HepG2 (cell line): ENCODE results near the gene TCF23. TPM values are rescaled to one million over a fixed set of nuclear protein-coding genes. Genes with fewer than 3 reads are reported as not detected.

Experiments
- ARID2 ChIP-seq: sonication (generic); formaldehyde crosslinking; IDR thresholded peaks from 2 replicates; pipeline ENCODE4 v1.8.1; 2022; ENCODE audit warnings: mild to moderate bottlenecking, missing genetic modification reagents, borderline replicate concordance
- GABPA ChIP-seq, 2 experiments: IDR thresholded peaks; 2 replicates each; pipeline ENCODE4 v1.6.1; 2011 to 2016; ENCODE audit warnings: low read depth in 2 of 2, low read length in 1 of 2, missing biosample characterization in 1 of 2, missing genetic modification characterization in 1 of 2
- GMEB1 ChIP-seq: sonication (generic); formaldehyde crosslinking; IDR thresholded peaks from 2 replicates; pipeline ENCODE4 v1.5.1; 2020; ENCODE audit warnings: missing genetic modification reagents, mild to moderate bottlenecking, borderline replicate concordance
- HINFP ChIP-seq: sonication (generic); formaldehyde crosslinking; IDR thresholded peaks from 2 replicates; pipeline ENCODE4 v1.4.0; 2020; ENCODE audit warnings: low read depth, mild to moderate bottlenecking, missing genetic modification reagents
- LBX2 ChIP-seq: sonication (generic); formaldehyde crosslinking; IDR thresholded peaks from 2 replicates; pipeline ENCODE4 v1.5.0; 2020; ENCODE audit warnings: missing genetic modification reagents, mild to moderate bottlenecking, borderline replicate concordance
- NFRKB ChIP-seq: fragments of 450-650 bp; IDR thresholded peaks from 2 replicates; pipeline ENCODE4 v1.6.1; 2017
- NFYC ChIP-seq: IDR thresholded peaks from 2 replicates; pipeline ENCODE4 v1.6.1; 2016; ENCODE audit warnings: missing genetic modification reagents, missing compliant biosample characterization
- RAD51 ChIP-seq: fragments of 450-650 bp; IDR thresholded peaks from 2 replicates; pipeline ENCODE4 v1.6.1; 2016; ENCODE audit warnings: borderline replicate concordance
- SRSF1 ChIP-seq: fragments of 200-400 bp; formaldehyde crosslinking; optimal IDR thresholded peaks from 2 replicates; pipeline ENCODE3; 2017; ENCODE audit warnings: mild to moderate bottlenecking, low read depth, low read length, moderate library complexity
- TBL1XR1 ChIP-seq: fragments of 150-350 bp; IDR thresholded peaks from 2 replicates; pipeline ENCODE4 v1.6.1; 2014; ENCODE audit warnings: borderline replicate concordance, low read length; ENCODE audit not compliant: partially characterized antibody
- ZFP41 ChIP-seq: sonication (generic); formaldehyde crosslinking; IDR thresholded peaks from 2 replicates; pipeline ENCODE4 v1.4.0; 2020; ENCODE audit warnings: mild to moderate bottlenecking, missing genetic modification reagents, borderline replicate concordance
- ZNF33A ChIP-seq: sonication (generic); formaldehyde crosslinking; IDR thresholded peaks from 2 replicates; pipeline ENCODE4 v1.5.1; 2020; ENCODE audit warnings: missing genetic modification reagents, mild to moderate bottlenecking, moderate library complexity, borderline replicate concordance
- ZNF605 ChIP-seq: sonication (generic); formaldehyde crosslinking; IDR thresholded peaks from 2 replicates; pipeline ENCODE4 v1.8.0; 2022; ENCODE audit warnings: mild to moderate bottlenecking, missing genetic modification reagents
- ZNF616 ChIP-seq: sonication (generic); formaldehyde crosslinking; IDR thresholded peaks from 2 replicates; pipeline ENCODE4 v1.5.0; 2020; ENCODE audit warnings: low read depth, mild to moderate bottlenecking, missing genetic modification reagents
- ZNF709 ChIP-seq: sonication (generic); formaldehyde crosslinking; IDR thresholded peaks from 2 replicates; pipeline ENCODE4 v1.5.0; 2020; ENCODE audit warnings: mild to moderate bottlenecking, missing genetic modification reagents
- ZNF737 ChIP-seq: sonication (generic); formaldehyde crosslinking; IDR thresholded peaks from 2 replicates; pipeline ENCODE4 v1.5.0; 2020; ENCODE audit warnings: missing genetic modification reagents, mild to moderate bottlenecking, borderline replicate concordance
- ZNF790 ChIP-seq: sonication (generic); formaldehyde crosslinking; IDR thresholded peaks from 2 replicates; pipeline ENCODE4 v1.8.0; 2022; ENCODE audit warnings: missing genetic modification reagents, mild to moderate bottlenecking, borderline replicate concordance
- ZNF83 ChIP-seq: sonication (generic); formaldehyde crosslinking; IDR thresholded peaks from 2 replicates; pipeline ENCODE4 v1.4.0; 2020; ENCODE audit warnings: missing genetic modification reagents, mild to moderate bottlenecking, borderline replicate concordance
- polyA plus RNA-seq, 8 experiments: library from polyadenylated mRNA; depleted of rRNA in 3 of 8; stranded (reverse) in 7 of 8; unstranded in 1 of 8; fragments of >200 nt; fragmentation: Illumina TruSeq in 4 of 8; extraction: Trizol in 4 of 8; gene quantifications; 2 replicates each; pipeline versions ENCODE4 v1.2.1 to v1.2.3, GENCODE V29; 2011 to 2016; ENCODE audit warnings: low read depth in 4 of 8, missing spikeins in 1 of 8, mixed read lengths in 1 of 8; ENCODE audit not compliant: insufficient read depth in 1 of 8
- total RNA-seq, 5 experiments: library from RNA; depleted of rRNA; stranded (reverse); fragments of >200 nt; fragmentation: Illumina TruSeq; extraction: Trizol; gene quantifications; 2 replicates each; pipeline ENCODE4 v1.2.3, GENCODE V29; 2016; ENCODE audit warnings: low read depth in 1 of 5
- TF ChIP-seq, protein P1 (sequence below): sonication (generic); formaldehyde crosslinking; IDR thresholded peaks from 2 replicates; pipeline ENCODE4 v1.5.0; 2020; ENCODE audit warnings: mild to moderate bottlenecking, missing genetic modification reagents
- TF ChIP-seq, protein P2 (sequence below): sonication (generic); formaldehyde crosslinking; IDR thresholded peaks from 2 replicates; pipeline ENCODE4 v1.4.0; 2020; ENCODE audit warnings: missing genetic modification reagents

The TCF23 gene
- total and polyA plus RNA-seq, 2 of the 13 experiments (the other 11 are each of a cell fraction or from before 2014, with no cell fraction given) = 0.02 to 1.4 TPM

DNA sequence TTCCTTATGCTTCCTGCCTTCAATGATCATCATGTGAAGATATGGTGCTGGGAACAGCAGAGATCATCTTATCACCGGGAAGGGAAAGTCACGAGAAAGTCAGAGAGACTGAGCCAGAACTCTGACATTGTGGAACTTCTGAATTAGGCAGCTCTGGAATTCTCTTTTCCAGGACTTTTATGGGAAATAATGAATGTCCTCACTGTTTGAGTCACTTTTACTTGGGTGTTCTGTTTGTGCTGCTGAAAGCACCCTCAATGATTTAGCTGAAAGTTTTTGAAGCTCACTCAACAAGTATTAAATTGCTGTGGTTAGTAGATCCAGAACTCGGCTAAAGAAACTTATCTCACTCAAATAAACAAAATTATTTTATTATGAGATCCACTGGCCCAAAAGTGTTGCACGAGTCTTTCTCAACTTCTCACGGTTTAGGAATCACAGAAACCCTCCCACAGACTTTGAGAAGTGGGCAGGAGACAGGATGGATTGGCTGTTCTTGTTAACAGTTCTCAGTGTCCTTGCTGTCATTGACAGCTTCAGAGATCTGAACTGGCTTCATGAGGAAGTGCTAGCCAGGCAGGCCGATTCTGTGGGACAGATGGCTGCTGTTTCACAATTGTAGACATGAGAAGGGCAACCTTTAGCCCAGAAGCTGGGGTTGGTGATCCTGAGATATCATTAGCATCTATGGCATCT, 36.7 kb downstream of the TCF23 start (continued):
- TF ChIP-seq, protein P1, sequence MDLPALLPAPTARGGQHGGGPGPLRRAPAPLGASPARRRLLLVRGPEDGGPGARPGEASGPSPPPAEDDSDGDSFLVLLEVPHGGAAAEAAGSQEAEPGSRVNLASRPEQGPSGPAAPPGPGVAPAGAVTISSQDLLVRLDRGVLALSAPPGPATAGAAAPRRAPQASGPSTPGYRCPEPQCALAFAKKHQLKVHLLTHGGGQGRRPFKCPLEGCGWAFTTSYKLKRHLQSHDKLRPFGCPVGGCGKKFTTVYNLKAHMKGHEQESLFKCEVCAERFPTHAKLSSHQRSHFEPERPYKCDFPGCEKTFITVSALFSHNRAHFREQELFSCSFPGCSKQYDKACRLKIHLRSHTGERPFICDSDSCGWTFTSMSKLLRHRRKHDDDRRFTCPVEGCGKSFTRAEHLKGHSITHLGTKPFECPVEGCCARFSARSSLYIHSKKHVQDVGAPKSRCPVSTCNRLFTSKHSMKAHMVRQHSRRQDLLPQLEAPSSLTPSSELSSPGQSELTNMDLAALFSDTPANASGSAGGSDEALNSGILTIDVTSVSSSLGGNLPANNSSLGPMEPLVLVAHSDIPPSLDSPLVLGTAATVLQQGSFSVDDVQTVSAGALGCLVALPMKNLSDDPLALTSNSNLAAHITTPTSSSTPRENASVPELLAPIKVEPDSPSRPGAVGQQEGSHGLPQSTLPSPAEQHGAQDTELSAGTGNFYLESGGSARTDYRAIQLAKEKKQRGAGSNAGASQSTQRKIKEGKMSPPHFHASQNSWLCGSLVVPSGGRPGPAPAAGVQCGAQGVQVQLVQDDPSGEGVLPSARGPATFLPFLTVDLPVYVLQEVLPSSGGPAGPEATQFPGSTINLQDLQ = no peak
- TF ChIP-seq TBL1XR1 (no peak), LBX2 (CRISPR knock-in tag) (no peak), ZFP41 (CRISPR knock-in tag) (no peak), ARID2 (0 out of 2 replicates have a peak, but pooled peaks have one; percentile 31), GABPA (IDR thresholded peaks at IDR 0.05; ENCODE audit: low read depth, low read length) (no peak), GABPA (CRISPR knock-in tag; IDR thresholded peaks at IDR 0.05; ENCODE audit: low read depth) (no peak; the same call in 1 of the 2 replicates), ZNF737 (CRISPR knock-in tag) (no peak), HINFP (CRISPR knock-in tag) (no peak), ZNF709 (CRISPR knock-in tag) (no peak), ZNF616 (no peak), GMEB1 (CRISPR knock-in tag) (no peak), ZNF83 (no peak), ZNF790 (CRISPR knock-in tag) (no peak), NFYC (CRISPR knock-in tag) (no peak), NFRKB (no peak), RAD51 (no peak), SRSF1 (no peak), ZNF605 (CRISPR knock-in tag) (no peak), ZNF33A (no peak)
- TF ChIP-seq, protein P2, sequence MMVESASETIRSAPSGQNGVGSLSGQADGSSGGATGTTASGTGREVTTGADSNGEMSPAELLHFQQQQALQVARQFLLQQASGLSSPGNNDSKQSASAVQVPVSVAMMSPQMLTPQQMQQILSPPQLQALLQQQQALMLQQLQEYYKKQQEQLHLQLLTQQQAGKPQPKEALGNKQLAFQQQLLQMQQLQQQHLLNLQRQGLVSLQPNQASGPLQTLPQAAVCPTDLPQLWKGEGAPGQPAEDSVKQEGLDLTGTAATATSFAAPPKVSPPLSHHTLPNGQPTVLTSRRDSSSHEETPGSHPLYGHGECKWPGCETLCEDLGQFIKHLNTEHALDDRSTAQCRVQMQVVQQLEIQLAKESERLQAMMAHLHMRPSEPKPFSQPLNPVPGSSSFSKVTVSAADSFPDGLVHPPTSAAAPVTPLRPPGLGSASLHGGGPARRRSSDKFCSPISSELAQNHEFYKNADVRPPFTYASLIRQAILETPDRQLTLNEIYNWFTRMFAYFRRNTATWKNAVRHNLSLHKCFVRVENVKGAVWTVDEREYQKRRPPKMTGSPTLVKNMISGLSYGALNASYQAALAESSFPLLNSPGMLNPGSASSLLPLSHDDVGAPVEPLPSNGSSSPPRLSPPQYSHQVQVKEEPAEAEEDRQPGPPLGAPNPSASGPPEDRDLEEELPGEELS (CRISPR knock-in tag) = peak; percentile 39; the same call in 1 of the 2 replicates
